GM18508 (cell line): Measurements from ENCODE around the gene SAMD8.
A peak's percentile ranks its signal among the peaks of the same experiment; 100 is the strongest.
"Not testable (repeated sequence)": the region's sequence is repeated elsewhere in the genome, so short reads cannot be mapped to it uniquely, and the experiment has no call there.

Experiments
- ATAC-seq: cut with Tn5 transposase; IDR thresholded peaks from one replicate; pipeline ENCODE4 v1.9.1; 2021; ENCODE audit warnings: moderate number of reproducible peaks; ENCODE audit not compliant: insufficient read depth, unreplicated experiment

Gene SAMD8

GRCh38 chr10:75209086-75209920 lies 97.8 kb downstream of the SAMD8 start:
- no peak for ATAC-seq

GRCh38 chr10:75209921-75210281 lies 98.4 kb downstream of the SAMD8 start:
- peak; percentile 31 for ATAC-seq

GRCh38 chr10:75210282-75211006 lies 99.0 kb downstream of the SAMD8 start, which contains the start of gene VDAC2:
TSS of gene VDAC2 (plus strand) at chr10:75210796. CDS start at chr10:75211159, 363 bp downstream.
- peak; percentile 56 for ATAC-seq

- ATAC-seq, result peak; percentile 14
Observed at GRCh38 chr10:75211007-75211691, 99.7 kb downstream of the SAMD8 start.

- ATAC-seq, result no peak
Observed at GRCh38 chr10:75212343-75212742, 100.9 kb downstream of the SAMD8 start.

- ATAC-seq, result no peak
Observed at GRCh38 chr10:75220274-75220673, 108.8 kb downstream of the SAMD8 start.

- not testable (repeated sequence) for ATAC-seq
Observed at GRCh38 chr10:75221492-75221891, 110.0 kb downstream of the SAMD8 start.

- no peak for ATAC-seq
Observed at GRCh38 chr10:75223507-75223906, 112.1 kb downstream of the SAMD8 start.

- ATAC-seq, result no peak
Observed at GRCh38 chr10:75226095-75226494, 114.6 kb downstream of the SAMD8 start.

- no peak for ATAC-seq
Observed at GRCh38 chr10:75226656-75227055, 115.2 kb downstream of the SAMD8 start.

GRCh38 chr10:75228278-75228677 lies 116.8 kb downstream of the SAMD8 start:
- ATAC-seq, result no peak

GRCh38 chr10:75228834-75229233 lies 117.4 kb downstream of the SAMD8 start:
- ATAC-seq, result no peak

- ATAC-seq, result no peak
Observed at GRCh38 chr10:75229971-75230370, 118.5 kb downstream of the SAMD8 start.

- no peak for ATAC-seq
Observed at GRCh38 chr10:75230600-75231038, 119.2 kb downstream of the SAMD8 start.
